IMR-90 (cell line): ENCODE measurements around the gene PTPRN2.

Experiments used
- CTCF ChIP-seq: conservative IDR thresholded peaks from 2 replicates; pipeline ENCODE4 v1.5.1; 2012; ENCODE audit warnings: mild to moderate bottlenecking, low read depth, low read length, improper control_type of control experiment
- ELK1 ChIP-seq: fragments of 150-350 bp; IDR thresholded peaks from 2 replicates; pipeline ENCODE4 v1.6.1; 2016; ENCODE audit warnings: low read depth, mild to moderate bottlenecking, low read length, moderate library complexity, borderline replicate concordance
- MAFK ChIP-seq: IDR thresholded peaks from 2 replicates; pipeline ENCODE4 v1.6.1; 2012; ENCODE audit warnings: low read depth, low read length, improper control_type of control experiment
- MAZ ChIP-seq: IDR thresholded peaks from 2 replicates; pipeline ENCODE4 v1.6.1; 2012; ENCODE audit warnings: low read depth, mild to moderate bottlenecking, low read length, improper control_type of control experiment, moderate library complexity, borderline replicate concordance
- MXI1 ChIP-seq: IDR thresholded peaks from 2 replicates; pipeline ENCODE4 v1.6.1; 2012; ENCODE audit warnings: low read depth, mild to moderate bottlenecking, low read length, moderate library complexity, borderline replicate concordance
- POLR2A ChIP-seq: IDR thresholded peaks from 2 replicates; pipeline ENCODE4 v1.6.1; 2012; ENCODE audit warnings: mild to moderate bottlenecking, low read depth, low read length
- RFX5 ChIP-seq: IDR thresholded peaks from 2 replicates; pipeline ENCODE4 v1.8.0; 2012; ENCODE audit warnings: low read depth, mild to moderate bottlenecking, low read length, moderate library complexity

GRCh38 chr7:158072991-158073730, 514.5 kb downstream of the PTPRN2 start:
- TF ChIP-seq CTCF (no peak), POLR2A (no peak), MAZ (no peak), MAFK (no peak), RFX5 (no peak), ELK1 (no peak), MXI1 (no peak)
